ENCODE measurements around the gene MTG2.

GRCh38 chr20:62219101-62219991 lies 36.5 kb downstream of the MTG2 start:
- TF ChIP-seq CTCF (IDR thresholded peaks at IDR 0.05; ENCODE audit: low read depth, low read length, poor library complexity, severe bottlenecking) = no peak
- no peak for TF ChIP-seq EZH2phosphoT487 (IDR thresholded peaks at IDR 0.05; ENCODE audit: borderline replicate concordance, low read length)
